HUES64 (cell line): Measurements from ENCODE around the gene CCDC102A.
"Not testable (repeated sequence)": the region's sequence is repeated elsewhere in the genome, so short reads cannot be mapped to it uniquely, and the experiment has no call there.

Experiments used
- H3K27ac ChIP-seq: 2 replicates; pipeline ENCODE4 v1.7.0; 2013; ENCODE audit warnings: low read depth, low read length, inconsistent platforms
- H3K27me3 ChIP-seq: 2 replicates; pipeline ENCODE4 v1.6.1; 2013; ENCODE audit warnings: mild to moderate bottlenecking, low read length; ENCODE audit not compliant: insufficient read depth
- H3K36me3 ChIP-seq: 2 replicates; pipeline ENCODE4 v1.6.1; 2013; ENCODE audit warnings: mild to moderate bottlenecking, low read length; ENCODE audit not compliant: insufficient read depth
- H3K4me1 ChIP-seq: 2 replicates; pipeline ENCODE4 v1.6.1; 2013; ENCODE audit warnings: mild to moderate bottlenecking, low read length, moderate library complexity; ENCODE audit not compliant: insufficient read depth
- H3K4me3 ChIP-seq: 2 replicates; pipeline ENCODE4 v1.5.1; 2013; ENCODE audit warnings: mild to moderate bottlenecking, low read length, moderate library complexity
- H3K9ac ChIP-seq: 2 replicates; pipeline ENCODE4 v1.6.1; 2013; ENCODE audit warnings: mild to moderate bottlenecking, low read depth, low read length
- H3K9me3 ChIP-seq: 2 replicates; pipeline ENCODE4 v1.6.1; 2013; ENCODE audit warnings: low read depth, low read length; ENCODE audit not compliant: insufficient read depth
- WGBS: fragments of 150-250, 120-280 bp; methylation state at CpG from one replicate; pipeline ENCODE4 v1.1.7; 2013; ENCODE audit warnings: missing lambda C conversion rate; 5-methylcytosine and 5-hydroxymethylcytosine counted together

Gene CCDC102A

GRCh38 chr16:57507136-57508034 is 29.0 kb downstream of the CCDC102A start:
- Histone ChIP-seq H3K4me3 (no peak overlapping the region), H3K27ac (no peak overlapping the region), H3K9me3 (no peaks in the 10 kb centered on the region), H3K27me3 (no peaks in the 10 kb centered on the region), H3K4me1 (peaks cover 16% of the 10 kb centered on the region), H3K36me3 (no peaks in the 10 kb centered on the region), H3K9ac (no peak overlapping the region)
- 49% methylated on average over 13 of the region's 13 CpGs for WGBS

GRCh38 chr16:57505169-57505568 is 31.2 kb downstream of the CCDC102A start:
- Histone ChIP-seq H3K4me1 (peaks cover 16% of the 10 kb centered on the region), H3K27ac (no peak overlapping the region), H3K9ac (no peak overlapping the region), H3K36me3 (no peaks in the 10 kb centered on the region), H3K9me3 (no peaks in the 10 kb centered on the region), H3K27me3 (no peaks in the 10 kb centered on the region), H3K4me3 (no peak overlapping the region)
- whole genome bisulfite sequencing = 87% methylated on average over 6 of the region's 6 CpGs

GRCh38 chr16:57504491-57504890 is 31.9 kb downstream of the CCDC102A start:
- Histone ChIP-seq H3K27me3 (no peaks in the 10 kb centered on the region), H3K4me1 (peaks cover 16% of the 10 kb centered on the region)

GRCh38 chr16:57504001-57504400 is 32.4 kb downstream of the CCDC102A start:
- Histone ChIP-seq H3K4me1 (peaks cover 16% of the 10 kb centered on the region), H3K9me3 (no peaks in the 10 kb centered on the region), H3K27me3 (no peaks in the 10 kb centered on the region), H3K9ac (no peak overlapping the region), H3K36me3 (no peaks in the 10 kb centered on the region), H3K4me3 (no peak overlapping the region), H3K27ac (no peak overlapping the region)
- 95% methylated on average over 5 of the region's 6 CpGs for WGBS

More at GRCh38 chr16:57504491-57504890, 31.9 kb downstream of the CCDC102A start:
- Histone ChIP-seq H3K27ac (no peak overlapping the region), H3K4me3 (no peak overlapping the region), H3K9me3 (no peaks in the 10 kb centered on the region), H3K9ac (no peak overlapping the region), H3K36me3 (no peaks in the 10 kb centered on the region)
- 86% methylated on average over 5 of the region's 5 CpGs for WGBS

- Histone ChIP-seq H3K36me3 (no peaks in the 10 kb centered on the region), H3K27me3 (no peaks in the 10 kb centered on the region), H3K4me3 (no peak overlapping the region), H3K27ac (no peak overlapping the region), H3K4me1 (peaks cover 16% of the 10 kb centered on the region), H3K9ac (no peak overlapping the region), H3K9me3 (no peaks in the 10 kb centered on the region)
- 82% methylated on average over 15 of the region's 15 CpGs for WGBS
These were observed 33.0 kb downstream of the CCDC102A start for GRCh38 chr16:57503366-57503765.

GRCh38 chr16:57502048-57502775 is 34.2 kb downstream of the CCDC102A start:
- Histone ChIP-seq H3K9me3 (no peaks in the 10 kb centered on the region), H3K4me1 (peaks cover 9% of the 10 kb centered on the region; the same call in 1 of the 2 replicates), H3K9ac (no peak overlapping the region), H3K27me3 (no peaks in the 10 kb centered on the region), H3K4me3 (no peak overlapping the region), H3K27ac (no peak overlapping the region), H3K36me3 (no peaks in the 10 kb centered on the region)
- WGBS = 87% methylated on average over 12 of the region's 12 CpGs

- Histone ChIP-seq H3K9ac (no peak overlapping the region), H3K36me3 (no peaks in the 10 kb centered on the region), H3K4me1 (0 out of 2 replicates have a peak, but pooled peaks cover 6% of the 10 kb centered on the region), H3K4me3 (no peak overlapping the region), H3K27me3 (no peaks in the 10 kb centered on the region), H3K27ac (no peak overlapping the region), H3K9me3 (no peaks in the 10 kb centered on the region)
- 88% methylated on average over 7 of the region's 7 CpGs for WGBS
These were observed 34.9 kb downstream of the CCDC102A start for GRCh38 chr16:57501492-57501891.

- H3K9me3 ChIP-seq = no peaks in the 10 kb centered on the region
- WGBS = 67% methylated on average over 7 of the region's 9 CpGs
- H3K9ac ChIP-seq = no peak overlapping the region
- 0 out of 2 replicates have a peak, but pooled peaks cover 6% of the 10 kb centered on the region for H3K4me1 ChIP-seq
- H3K4me3 ChIP-seq = no peak overlapping the region
- H3K27ac ChIP-seq = no peak overlapping the region
- no peaks in the 10 kb centered on the region for H3K27me3 ChIP-seq
- H3K36me3 ChIP-seq = no peaks in the 10 kb centered on the region
These were observed 35.7 kb downstream of the CCDC102A start for GRCh38 chr16:57500578-57501111.

- WGBS = 95% methylated on average over 11 of the region's 11 CpGs
- H3K4me1 ChIP-seq = not testable (repeated sequence)
These were observed 36.4 kb downstream of the CCDC102A start for GRCh38 chr16:57499941-57500340.

GRCh38 chr16:57498031-57498430 is 38.3 kb downstream of the CCDC102A start:
- no peak overlapping the region for H3K27ac ChIP-seq
- H3K36me3 ChIP-seq = no peaks in the 10 kb centered on the region
- no peak overlapping the region for H3K9ac ChIP-seq
- H3K9me3 ChIP-seq = no peaks in the 10 kb centered on the region
- H3K4me1 ChIP-seq = no peaks in the 10 kb centered on the region
- H3K27me3 ChIP-seq = no peaks in the 10 kb centered on the region
- H3K4me3 ChIP-seq = no peak overlapping the region
- WGBS = 91% methylated on average over 3 of the region's 4 CpGs

More at GRCh38 chr16:57499941-57500340, 36.4 kb downstream of the CCDC102A start:
- H3K27ac ChIP-seq, H3K4me3 ChIP-seq, H3K36me3 ChIP-seq, H3K9ac ChIP-seq, H3K9me3 ChIP-seq, H3K27me3 ChIP-seq: not testable (repeated sequence)

- no peak overlapping the region for H3K9ac ChIP-seq
- H3K27ac ChIP-seq = no peak overlapping the region
- no peaks in the 10 kb centered on the region for H3K27me3 ChIP-seq
- no peaks in the 10 kb centered on the region for H3K9me3 ChIP-seq
- H3K4me1 ChIP-seq = no peaks in the 10 kb centered on the region
- 91% methylated on average over 13 of the region's 13 CpGs for WGBS
- no peak overlapping the region for H3K4me3 ChIP-seq
- H3K36me3 ChIP-seq = no peaks in the 10 kb centered on the region
These were observed 39.2 kb downstream of the CCDC102A start for GRCh38 chr16:57497121-57497520.
